GM13977 (cell line): ENCODE results near the gene DTNA.

Source experiments
- DNase-seq: peaks from one replicate; pipeline ENCODE4 v3.0.0; 2012; ENCODE audit warnings: low spot score
- CTCF ChIP-seq: IDR thresholded peaks from 2 replicates; pipeline ENCODE4 v1.5.1; 2012; ENCODE audit warnings: mild to moderate bottlenecking, control low read depth; ENCODE audit not compliant: insufficient read depth; ENCODE audit errors: extremely low read depth, missing control alignments
- in situ Hi-C: fragments of 300-500 bp; cut with MboI; formaldehyde crosslinking; loops from one replicate; pipeline ENCODE4 v1.12.0; 2022; ENCODE audit warnings: low sequenced_read_pairs, low pct_unique_long_range_greater_than_20kb, mixed read lengths, inconsistent platforms; ENCODE audit not compliant: unreplicated experiment

Gene DTNA

GRCh38 chr18:34694591-34695165 is 15.4 kb upstream of the DTNA start:
- DNase-seq, result no peak
- in situ Hi-C loops, result no loop called here
- no peak for TF ChIP-seq CTCF

- no peak for TF ChIP-seq CTCF
- no peak for DNase-seq
- in situ Hi-C loops, result no loop called here
These were observed 14.8 kb upstream of the DTNA start for GRCh38 chr18:34695310-34695709.

GRCh38 chr18:34696671-34697070 is 13.4 kb upstream of the DTNA start:
- in situ Hi-C loops, result no loop called here
- no peak for TF ChIP-seq CTCF
- DNase-seq, result no peak

- in situ Hi-C loops, result no loop called here
- TF ChIP-seq CTCF, result no peak
- no peak for DNase-seq
These were observed 12.9 kb upstream of the DTNA start for GRCh38 chr18:34697233-34697632.

GRCh38 chr18:34697891-34698290 is 12.2 kb upstream of the DTNA start:
- TF ChIP-seq CTCF, result no peak
- no peak for DNase-seq
- in situ Hi-C loops, result no loop called here

GRCh38 chr18:34701911-34702310 is 8.2 kb upstream of the DTNA start:
- in situ Hi-C loops, result no loop called here
- DNase-seq, result no peak
- no peak for TF ChIP-seq CTCF

- no peak for TF ChIP-seq CTCF
- DNase-seq, result no peak
- in situ Hi-C loops, result no loop called here
These were observed 7.3 kb upstream of the DTNA start for GRCh38 chr18:34702814-34703213.
